Kasumi-1 (cell line): ENCODE results near the gene MAGI2.

Source experiments
- DNase-seq, 2 experiments: peaks; one replicate each; lab custom pipeline; 2025; lab: John Stamatoyannopoulos, UW

The MAGI2 gene

DNA sequence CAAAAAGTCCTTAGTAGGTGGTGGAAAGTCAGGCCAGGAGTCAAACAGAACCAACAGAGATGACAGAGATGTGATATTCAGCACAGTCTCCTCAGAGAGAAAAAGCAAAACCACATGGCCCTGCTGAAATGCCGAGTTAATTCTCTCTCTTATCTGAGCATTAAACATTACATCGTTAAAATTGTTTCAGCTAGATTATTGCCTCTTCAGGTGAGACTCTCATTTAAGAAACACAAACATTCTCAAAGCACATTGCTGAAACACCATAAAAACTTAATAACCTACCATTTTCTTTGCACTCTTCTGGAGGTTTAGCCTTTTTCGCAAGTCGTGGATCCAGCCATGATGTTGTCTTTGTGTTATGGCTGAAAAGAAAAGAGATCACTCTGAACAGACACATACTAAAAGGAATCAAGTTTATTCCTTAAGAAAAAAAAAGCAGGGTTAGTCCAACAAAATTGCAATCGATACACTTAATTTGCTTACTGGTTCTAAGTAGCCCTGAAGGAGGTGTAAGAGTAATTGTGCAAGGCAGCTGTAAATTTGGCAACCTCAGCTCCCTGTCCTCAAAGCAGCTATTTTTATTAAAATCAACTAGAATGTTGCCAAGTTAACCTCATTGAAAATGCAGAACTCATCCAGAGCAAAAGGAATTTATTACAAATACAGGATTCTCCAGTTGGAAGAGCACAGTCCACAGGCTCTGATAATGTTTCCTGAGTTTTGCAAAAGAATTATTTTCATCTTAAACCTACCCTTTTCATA is 963.8 kb downstream of the MAGI2 start:
- DNase-seq = no peak

DNA sequence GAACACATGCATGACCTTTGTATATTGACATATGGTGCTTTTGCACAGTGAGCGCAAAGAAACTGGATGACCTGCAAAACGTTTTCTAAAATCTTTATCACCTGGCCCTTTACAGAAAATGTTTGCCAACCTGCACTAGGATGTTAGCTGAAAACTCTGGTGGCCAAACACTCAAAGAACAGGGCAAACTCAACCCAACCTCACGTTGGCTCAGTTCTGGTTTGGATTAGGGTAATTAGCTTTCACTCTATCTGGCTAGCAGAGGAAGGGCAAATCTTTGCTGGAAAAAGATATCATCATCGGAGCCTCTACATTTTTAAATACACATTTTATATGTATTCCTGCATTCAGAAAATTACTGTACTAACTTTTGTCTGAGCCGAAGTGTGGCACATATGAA is 966.0 kb downstream of the MAGI2 start:
- DNase-seq = no peak

DNA sequence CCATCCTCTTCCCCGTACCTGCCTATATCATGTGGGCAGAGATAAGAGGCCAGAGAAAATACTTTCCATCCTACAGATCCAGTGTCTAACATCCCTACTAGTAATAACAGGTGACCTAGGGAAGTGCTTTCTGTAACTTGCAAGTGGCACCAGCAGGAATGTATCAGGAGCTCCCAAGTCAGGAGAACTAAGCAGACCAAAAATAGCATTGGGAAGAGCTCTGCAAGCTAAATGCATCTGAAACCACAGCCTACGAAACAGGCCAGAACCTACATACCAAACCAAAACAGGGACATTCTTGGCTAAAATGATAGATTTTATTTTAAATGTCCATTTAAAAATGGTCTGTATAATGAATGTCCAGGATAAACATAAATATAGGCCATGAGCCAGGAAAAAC is 974.1 kb downstream of the MAGI2 start:
- no peak for DNase-seq

DNA sequence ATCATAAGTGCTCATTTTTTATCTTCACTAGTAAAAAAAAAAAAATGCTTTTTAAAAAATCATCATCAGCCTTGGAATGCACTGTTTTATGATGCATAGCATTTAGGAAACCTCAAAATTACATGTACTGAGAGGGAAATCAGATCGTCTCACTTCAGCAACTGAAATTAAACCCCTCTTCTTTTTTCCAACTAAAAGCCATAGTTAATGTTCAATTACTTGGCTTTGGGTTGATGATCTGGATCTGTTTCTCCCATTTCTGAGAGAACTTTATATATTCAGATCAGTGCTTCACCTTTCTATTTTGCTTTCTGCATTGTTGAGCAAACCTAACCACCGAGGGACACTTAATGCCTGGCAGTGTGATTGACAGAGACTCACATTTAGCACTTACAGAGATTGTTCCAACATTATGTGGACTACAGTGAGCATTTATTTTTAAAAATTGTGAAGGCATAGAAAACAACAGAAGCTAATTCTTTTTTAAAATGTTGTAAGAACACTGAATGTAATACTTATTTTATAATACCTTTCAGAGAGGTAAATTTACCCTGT is 976.5 kb downstream of the MAGI2 start:
- no peak for DNase-seq

DNA sequence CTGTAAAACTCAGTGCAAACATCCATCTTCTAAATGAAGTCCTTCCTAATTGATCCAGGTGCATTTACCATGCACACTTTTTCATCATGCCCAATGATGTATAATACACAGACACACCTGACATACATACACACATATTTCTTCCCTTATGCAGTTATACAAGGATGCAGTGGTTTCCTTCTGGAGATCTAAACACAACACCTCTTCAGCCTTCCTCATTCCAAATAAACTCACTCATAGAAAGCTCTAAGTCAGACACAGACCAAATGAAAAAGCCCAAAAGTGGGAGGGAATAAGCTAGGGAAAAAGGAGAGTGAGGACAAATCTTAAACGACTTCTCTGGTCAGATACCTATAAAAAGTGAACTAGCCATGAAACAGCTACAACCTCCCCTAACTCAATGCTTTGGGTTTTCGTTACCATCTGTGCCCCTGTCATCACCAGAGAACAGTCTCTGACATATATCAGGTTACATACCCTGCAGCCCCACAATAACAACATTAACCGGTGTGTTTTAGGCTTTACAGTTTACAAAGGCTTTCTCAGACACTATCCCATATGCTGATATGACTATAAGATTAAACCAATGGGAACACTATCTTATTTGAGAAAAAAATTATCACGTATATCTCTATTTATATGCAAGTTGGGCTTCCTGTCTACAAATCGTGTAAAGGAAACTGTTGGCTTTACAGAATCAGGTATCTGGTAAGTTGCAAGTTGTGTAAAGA is 979.7 kb downstream of the MAGI2 start:
- no peak for DNase-seq

DNA sequence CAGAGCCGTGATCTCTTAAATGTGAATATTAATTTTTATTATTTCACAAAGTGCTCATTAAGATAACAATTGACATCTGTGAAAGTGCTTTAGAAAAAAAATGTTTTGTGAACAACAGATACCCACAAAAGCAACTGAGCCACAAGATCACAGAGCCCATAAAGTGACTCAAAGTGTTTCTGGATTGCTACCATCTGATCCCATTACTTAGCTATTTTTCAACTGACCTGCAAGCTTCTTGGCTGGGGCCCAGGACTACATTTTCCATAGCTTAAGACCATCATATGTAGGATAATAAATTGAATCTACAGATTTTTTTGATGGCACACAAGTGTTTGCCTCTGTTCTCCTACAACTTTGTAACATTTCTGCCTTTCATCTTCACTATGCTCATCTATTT is 980.4 kb downstream of the MAGI2 start:
- no peak for DNase-seq

DNA sequence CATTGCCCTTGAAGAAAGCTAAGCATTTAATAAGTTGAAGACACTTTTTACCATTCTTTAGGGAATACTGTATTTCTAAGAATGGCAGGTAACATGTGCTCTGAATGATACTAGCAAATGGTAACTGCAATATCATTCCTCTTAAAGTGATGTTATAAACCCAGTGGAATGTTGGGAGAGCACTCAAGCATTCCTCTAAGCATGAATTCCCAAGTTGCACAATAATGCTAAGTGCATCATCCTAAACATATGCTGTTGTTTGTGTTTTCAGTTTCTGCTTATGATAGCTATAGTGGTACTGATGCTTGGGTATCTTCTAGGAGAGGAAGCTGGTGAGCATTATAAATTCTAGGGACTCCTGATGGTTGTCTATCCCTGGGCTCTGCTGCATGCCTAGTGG is 980.9 kb downstream of the MAGI2 start:
- no peak for DNase-seq

DNA sequence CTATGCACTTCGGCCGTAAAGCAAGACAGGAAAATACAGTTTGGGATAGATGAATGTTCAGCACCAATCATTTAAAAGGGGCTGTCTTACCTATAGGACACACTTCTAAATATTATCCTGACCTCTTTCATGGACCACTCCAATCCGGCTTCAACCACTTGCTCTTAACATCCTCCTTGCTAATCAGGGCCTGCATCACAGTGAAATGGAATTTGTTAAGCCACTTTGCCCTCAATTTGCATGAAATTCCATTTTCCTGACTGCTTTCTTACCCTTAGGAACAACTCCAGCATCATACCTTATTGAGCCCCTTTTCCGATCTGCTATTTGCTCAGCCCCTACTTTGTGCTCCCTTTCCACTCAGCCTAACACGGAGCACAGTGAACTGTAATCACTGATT is 987.6 kb downstream of the MAGI2 start:
- DNase-seq = no peak

DNA sequence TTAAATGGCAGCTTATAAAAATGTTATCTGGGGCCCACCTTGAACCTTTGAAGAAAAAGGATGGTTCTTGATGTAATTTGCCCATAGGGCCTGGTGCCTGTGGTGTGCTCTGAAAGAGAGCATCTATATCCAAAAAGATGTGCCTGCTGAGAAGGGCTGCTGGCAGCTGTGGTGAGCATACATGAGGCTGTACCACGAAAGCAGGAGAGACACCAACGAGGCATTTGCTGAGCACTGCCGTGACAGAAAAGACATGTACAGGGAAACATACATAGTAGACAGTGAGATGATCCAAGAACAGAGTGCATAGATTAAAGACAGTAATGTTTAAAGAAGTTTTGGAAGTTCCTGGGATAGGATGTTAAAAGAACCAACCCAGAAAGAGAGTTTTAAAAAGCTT is 990.4 kb downstream of the MAGI2 start:
- no peak for DNase-seq

DNA sequence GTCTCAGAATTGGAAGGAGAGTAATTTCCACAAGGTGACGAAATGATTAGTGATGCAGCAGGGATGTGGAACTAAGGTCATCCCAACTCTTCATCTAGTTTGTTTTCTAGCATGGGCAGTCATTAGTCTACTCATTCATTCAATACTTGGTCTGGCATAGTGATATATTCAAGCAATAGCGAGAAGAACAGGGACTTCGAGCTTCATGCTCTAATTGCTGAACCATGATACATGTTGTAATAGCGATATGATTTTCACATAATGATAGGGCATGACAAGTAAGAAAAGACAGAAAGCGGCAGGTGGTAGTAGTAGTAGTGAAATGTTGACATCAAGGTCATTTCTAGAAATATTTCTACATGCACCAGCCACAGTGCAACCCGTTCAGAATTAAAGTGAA is 1002.8 kb downstream of the MAGI2 start:
- no peak for DNase-seq

DNA sequence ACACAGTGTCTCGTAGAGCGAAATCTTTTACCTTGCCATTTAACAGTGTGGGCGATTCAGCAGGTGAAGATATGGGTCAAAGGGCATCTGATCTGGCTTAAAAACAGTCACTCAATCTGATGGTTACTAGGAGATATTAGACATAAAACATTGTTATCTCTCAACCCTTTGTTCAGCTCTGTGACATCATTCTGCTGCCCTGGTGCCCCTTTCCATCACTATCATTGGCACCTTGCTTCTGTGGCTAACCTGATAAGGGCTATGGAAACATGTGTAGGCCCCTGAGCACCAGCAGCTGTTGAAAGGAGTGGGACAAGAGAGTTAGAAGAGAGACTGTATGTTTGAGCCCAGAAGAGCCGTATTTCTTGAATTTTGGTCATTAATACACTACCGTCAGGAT is 1004.6 kb downstream of the MAGI2 start:
- no peak for DNase-seq

DNA sequence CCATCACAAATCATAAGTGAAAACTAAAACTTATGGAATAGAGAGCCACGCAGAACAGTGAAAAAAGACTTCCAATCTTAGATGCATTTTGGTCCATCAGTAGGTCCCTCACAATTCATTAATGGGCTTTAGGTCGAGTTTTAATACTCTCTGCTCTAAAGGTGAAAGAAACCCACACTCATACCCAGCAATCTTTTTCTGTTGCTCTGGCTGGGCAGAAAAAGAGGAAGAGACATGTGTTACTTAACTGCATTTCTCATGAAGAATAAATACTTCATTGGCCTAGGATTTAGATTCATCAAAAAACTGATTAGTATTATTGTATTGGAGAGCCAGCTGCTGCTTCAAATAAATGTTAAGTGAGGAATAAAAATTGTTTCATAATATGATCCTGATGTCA is 1009.2 kb downstream of the MAGI2 start:
- DNase-seq = no peak

DNA sequence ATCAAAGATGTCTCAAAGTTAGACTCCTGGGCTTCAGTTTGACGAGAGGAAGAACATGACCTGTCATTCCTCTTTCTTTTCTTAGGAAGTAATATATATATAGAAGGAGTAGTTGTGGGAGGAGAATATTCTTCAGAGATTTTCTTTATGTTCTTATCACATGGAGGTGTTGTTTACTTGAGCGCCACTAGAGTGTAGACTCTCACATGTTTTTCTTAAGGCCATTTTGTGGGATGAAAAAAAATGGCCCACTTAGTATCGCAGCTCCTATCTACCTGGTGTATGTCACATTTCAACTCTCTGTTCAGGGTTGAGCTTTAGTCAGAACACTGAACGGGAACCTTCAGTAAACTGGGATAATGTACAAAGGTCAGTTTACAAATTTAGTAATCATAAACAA is 1009.7 kb downstream of the MAGI2 start:
- DNase-seq = no peak

DNA sequence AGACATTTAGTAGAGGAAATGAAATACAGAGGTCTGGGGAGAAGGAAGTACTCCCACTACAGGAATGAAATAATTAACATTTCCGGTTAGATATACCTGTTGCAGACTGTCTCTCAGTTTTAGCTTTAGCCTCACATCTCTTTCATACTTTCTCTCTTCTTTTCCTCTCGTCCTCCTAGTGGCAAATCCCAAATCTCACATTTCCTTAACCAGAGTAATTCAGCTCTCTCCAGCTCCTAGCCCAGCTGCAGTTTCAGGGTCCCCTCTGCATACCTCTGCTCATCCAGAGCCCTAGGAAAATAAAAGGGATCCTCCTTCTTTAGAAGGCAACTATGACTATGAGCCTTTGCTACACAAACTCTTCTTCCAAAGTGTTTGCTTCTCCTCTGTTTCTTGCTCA is 1011.7 kb downstream of the MAGI2 start:
- DNase-seq = no peak

DNA sequence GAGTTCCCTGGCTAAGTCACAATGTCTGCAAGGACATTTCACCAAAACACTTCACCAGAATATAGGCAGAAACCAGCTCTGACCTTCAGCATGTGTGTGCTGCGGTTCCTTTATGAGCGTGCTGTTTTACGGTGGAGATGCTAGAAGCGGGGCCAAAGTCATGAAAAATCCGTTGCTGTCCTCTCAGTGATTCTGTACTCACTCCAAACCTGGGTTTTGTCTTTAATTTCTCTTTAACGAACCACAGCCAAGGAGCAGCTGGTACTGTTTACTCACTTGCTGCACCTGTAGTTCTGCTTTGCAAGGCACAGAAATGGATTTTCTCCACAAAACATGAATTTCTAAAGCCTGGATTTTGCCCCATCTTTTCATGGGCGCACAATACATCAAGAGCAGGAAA is 1015.0 kb downstream of the MAGI2 start:
- no peak for DNase-seq

DNA sequence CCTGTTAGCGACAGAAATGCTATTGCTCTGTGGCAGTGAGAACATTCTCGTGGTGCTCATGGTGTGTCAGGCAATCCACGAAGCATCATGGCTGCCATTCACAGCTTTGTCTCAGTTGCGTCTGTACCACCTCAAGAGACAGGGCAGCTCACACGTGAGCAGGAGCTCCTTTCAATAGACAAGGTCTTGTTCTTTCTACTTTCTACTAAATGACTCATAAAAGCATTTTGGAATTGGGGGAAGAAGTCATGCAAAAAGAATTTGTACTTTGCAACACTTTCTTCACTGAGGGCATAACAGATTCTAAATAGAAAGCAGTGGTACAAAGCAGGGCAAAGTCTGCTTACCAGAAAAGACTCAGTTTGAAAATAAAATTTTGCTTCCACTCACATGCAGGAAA is 1016.3 kb downstream of the MAGI2 start:
- no peak for DNase-seq

DNA sequence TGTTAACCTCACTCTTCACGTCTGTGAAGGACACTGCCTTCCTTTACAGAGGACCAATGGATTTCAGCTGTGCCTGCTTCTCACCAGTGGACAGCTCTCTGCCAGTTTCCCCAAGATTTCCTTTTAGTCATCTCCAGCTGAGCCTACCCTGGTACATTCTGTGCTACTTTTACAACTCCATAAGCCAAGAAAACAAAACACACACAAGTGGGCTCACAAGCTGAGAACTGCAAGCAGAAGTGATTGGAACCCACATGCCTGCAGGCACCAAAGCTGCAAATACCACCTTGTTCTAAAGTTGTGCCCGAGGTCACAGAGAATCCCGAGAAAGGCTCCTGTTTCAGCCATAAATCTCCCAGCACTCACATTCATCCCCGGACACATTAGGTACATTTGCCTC is 1018.1 kb downstream of the MAGI2 start:
- no peak for DNase-seq

DNA sequence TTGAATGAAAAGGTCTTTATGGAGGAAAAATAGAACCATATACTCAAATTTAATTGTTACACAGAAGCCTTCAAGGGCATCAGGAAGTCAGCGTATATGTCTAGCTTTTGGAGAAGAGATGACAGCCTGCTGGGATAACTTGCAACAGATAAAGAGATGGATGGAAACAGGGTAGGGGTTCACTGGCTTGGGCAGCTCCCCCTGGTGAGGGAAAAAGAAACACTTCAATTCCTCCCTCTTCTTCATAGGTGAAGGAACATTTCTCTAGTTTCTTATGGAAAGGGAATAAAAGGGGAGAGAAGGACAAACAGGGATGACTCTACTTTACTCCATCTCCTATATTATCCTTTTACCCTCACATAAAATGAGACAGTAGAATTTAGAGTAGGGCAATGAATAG is 1019.2 kb downstream of the MAGI2 start:
- DNase-seq = no peak

DNA sequence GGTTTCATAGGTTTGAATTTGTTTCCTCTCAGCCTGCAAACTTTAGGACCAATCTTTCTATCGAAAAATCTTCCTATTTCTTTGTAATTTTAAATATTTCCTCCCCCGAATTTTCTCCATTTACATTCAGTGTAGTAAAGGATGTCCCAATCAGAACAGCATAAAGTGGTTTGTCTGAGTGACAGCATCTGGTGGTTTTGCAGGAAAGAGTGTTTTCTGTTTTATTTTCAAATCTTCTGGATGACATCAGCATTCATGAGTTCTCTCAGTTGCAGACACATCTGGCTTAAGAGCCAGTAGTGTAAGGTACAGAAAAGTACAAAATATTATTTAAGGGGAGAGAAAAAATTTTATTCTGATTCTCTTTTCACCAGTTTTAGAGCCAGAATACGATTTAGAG is 1020.0 kb downstream of the MAGI2 start:
- no peak for DNase-seq

DNA sequence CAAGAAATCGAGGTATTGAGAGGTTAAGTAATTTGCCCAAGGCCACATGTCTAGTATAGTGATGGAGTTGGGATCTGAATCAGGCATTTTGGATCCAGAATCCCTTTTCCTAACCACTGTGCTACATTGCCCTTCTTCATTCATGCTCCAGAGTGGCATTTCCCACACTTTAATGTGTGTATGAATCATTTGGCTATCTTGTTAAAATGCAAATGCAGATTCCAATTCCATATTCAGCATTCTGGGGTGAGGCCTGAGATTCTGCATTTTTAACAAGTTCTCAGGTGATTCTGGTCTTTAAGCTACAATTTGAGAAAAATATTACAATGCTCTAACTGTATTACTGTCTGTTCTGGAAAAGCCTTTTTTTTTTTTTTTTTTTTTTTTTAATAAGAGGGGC is 1023.6 kb downstream of the MAGI2 start:
- no peak for DNase-seq

DNA sequence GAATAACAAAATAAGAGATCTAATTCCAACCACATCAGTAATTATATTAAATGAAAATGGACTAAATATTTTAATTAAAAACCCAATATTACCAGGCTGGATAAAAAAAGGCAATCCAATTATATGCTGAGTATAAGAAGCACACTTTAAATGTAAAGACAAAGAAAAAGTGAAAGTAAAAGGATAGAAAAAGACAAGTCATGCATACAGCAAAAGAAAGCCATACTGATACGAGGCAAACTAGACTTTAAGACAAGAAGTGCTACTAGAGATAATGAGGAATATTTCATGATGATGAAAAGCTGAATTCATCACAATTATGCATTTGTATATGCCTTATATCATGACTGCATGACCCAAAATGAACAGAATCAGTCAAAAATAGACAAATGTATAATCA is 1026.3 kb downstream of the MAGI2 start:
- no peak for DNase-seq

DNA sequence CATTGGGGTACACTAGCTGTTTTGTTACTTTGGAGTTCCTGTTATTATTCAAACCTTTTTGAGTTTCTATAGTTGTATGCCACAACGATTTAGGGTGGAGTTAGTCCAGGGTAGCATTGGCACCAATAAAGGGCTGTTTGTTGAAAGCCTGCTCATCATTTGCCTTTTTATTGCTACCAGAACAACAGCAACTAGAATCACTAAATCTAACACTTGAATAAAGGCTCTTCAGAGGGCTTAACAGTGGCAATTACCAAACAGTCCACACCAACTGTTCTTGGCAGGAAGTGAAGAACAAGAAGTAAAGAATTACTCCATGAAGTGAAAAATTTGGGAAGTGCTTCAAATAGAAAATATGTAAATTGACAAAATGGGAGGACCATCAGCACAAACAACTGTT is 1033.5 kb downstream of the MAGI2 start:
- no peak for DNase-seq

DNA sequence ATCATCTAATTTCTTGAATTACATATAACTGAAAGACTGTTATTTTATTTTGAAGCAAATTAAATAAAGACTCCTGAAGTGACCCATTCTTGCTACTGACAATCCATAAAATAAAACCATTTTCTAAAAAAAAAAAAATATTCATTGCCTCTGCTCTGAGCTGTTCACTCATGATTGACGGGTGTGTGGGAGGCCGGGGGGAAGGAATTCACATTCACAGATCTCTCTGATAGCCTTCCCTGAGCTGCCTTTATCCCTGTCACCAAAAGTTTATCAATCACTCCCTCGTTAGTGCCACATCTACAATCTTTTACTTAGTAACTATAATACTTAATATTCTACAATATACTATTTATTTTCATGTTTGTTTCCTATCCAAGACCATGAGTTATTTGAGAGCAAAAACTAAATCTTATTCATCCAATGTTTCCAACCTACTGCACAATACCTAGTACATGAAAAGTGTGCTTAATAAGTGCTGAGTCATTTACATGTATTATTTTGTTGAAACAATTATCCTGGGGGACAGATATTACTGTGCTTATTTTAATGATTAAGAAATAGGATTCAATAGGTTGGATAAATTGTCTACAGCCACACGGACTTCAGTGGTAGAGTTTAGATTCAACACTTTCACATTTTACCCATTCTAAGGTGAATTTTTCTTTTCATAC is 1036.2 kb downstream of the MAGI2 start:
- no peak for DNase-seq
